HG02678 (cell line): ENCODE data around the gene CEMIP2.
"Not testable (repeated sequence)": the region's sequence is repeated elsewhere in the genome, so short reads cannot be mapped to it uniquely, and the experiment has no call there.

ENCODE experiments used
- ATAC-seq: cut with Tn5 transposase; IDR thresholded peaks from one replicate; pipeline ENCODE4 v1.9.1; 2021; ENCODE audit warnings: mild to moderate bottlenecking, moderate library complexity; ENCODE audit not compliant: unreplicated experiment

CEMIP2 gene, protein sequence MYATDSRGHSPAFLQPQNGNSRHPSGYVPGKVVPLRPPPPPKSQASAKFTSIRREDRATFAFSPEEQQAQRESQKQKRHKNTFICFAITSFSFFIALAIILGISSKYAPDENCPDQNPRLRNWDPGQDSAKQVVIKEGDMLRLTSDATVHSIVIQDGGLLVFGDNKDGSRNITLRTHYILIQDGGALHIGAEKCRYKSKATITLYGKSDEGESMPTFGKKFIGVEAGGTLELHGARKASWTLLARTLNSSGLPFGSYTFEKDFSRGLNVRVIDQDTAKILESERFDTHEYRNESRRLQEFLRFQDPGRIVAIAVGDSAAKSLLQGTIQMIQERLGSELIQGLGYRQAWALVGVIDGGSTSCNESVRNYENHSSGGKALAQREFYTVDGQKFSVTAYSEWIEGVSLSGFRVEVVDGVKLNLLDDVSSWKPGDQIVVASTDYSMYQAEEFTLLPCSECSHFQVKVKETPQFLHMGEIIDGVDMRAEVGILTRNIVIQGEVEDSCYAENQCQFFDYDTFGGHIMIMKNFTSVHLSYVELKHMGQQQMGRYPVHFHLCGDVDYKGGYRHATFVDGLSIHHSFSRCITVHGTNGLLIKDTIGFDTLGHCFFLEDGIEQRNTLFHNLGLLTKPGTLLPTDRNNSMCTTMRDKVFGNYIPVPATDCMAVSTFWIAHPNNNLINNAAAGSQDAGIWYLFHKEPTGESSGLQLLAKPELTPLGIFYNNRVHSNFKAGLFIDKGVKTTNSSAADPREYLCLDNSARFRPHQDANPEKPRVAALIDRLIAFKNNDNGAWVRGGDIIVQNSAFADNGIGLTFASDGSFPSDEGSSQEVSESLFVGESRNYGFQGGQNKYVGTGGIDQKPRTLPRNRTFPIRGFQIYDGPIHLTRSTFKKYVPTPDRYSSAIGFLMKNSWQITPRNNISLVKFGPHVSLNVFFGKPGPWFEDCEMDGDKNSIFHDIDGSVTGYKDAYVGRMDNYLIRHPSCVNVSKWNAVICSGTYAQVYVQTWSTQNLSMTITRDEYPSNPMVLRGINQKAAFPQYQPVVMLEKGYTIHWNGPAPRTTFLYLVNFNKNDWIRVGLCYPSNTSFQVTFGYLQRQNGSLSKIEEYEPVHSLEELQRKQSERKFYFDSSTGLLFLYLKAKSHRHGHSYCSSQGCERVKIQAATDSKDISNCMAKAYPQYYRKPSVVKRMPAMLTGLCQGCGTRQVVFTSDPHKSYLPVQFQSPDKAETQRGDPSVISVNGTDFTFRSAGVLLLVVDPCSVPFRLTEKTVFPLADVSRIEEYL (N-terminal part only)

DNA sequence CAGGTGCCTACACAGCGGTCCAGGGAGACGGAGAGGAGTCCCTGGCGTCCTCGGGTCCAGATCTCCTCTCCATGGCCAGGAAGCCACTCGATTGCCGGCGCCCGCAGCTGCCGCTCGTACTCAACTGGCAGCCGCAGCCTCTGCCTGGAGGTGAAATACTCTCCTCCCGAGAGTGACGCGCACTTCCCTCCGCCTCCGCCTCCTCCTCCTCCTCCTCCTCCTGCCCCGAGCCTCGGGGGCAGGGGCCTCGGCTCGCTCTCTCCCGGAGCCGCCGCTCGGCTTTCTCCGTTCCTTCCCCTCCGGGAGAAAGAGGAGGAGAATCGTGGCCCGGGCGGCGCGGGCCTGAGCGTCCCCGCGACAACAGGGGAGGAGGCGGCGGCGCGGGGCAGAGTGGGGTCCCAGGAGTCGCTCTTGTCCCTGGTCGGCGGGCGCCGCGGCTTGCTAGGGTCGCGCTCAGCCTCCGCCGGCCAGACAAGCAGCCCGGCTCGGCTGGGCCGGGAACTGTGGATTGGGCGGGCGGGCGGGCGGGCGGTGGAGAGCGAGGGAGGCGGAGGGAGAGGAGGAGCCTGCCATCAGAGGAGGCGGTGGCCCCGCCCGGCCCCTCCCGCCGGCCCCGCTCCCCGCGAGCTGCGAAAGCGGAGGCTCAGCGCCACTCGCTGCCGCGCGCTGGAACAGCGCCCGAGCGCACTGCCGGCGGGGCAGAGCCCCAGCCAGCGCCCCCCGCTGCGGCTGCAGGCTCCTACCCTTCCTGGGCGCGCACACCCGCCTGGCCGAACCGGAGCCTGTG lies at the start of gene CEMIP2:
CEMIP2 (minus strand) TSS at position 126 of the 787 bp plus-strand sequence. CDS start 18,140 bp downstream, outside the sequence.
- peak; percentile 73 for ATAC-seq

DNA sequence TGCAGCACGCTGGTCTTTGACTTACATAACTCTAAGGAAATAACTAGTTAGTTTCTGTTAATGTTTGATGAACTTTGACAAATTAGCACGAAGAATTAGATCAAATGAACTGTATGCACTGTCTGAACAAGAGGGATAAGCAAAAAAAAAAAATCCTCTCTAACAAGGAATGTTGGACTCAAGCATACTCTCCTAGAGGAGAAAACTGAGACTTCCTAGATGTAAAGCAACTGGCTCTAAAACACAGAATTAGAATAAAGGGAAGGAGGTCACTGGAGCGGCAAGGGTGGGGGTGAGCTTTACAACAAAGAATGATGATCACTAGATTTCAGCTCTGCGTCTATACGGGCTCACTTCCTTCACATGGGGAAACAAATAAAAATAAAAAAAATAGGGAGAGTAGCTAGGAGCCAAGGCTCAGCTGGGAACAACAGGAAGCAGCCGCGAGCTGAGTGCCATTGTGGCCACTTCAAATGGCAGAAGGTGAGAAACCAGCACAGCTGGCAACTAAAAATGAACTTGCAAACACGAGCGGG lies 48.7 kb upstream of the CEMIP2 start:
- no peak for ATAC-seq

DNA sequence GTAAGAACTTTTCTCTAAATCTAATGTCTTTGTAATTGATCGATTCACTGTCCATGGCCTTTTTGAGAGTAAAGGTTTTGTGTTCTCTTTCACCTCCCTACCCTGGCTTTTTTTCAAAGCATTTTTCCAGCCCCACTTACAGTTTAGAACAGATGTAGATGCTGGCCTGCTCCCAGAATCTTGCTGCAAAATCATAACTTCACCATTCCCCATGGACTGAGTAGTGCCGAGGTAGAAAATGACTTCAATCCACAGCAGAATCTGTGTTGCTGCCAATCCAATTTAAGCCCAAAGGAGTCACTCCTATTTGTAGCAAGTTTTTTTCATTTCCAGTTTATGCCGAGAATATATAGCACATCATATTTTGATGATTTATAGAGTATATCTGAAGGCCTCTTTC lies 46.5 kb upstream of the CEMIP2 start:
- ATAC-seq: no peak

DNA sequence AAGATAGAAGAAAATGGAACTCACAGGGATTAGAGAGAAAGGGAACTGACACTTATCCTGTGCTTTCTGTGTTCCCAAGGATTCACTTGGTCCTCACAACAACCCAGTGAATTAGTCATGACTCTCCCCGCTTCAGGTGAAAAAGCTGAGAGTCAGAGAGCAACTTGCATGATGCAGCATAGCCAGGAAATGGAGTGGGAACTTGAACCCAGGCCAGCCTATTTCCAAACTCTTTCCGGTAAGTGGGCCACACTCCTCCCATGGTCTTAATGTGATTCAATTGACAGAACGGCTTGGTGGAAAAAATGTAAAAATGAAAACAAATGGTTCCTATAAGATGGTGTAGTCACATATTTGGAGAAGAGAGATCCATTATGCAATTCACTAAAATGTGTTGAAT lies 45.9 kb upstream of the CEMIP2 start:
- ATAC-seq: no peak

DNA sequence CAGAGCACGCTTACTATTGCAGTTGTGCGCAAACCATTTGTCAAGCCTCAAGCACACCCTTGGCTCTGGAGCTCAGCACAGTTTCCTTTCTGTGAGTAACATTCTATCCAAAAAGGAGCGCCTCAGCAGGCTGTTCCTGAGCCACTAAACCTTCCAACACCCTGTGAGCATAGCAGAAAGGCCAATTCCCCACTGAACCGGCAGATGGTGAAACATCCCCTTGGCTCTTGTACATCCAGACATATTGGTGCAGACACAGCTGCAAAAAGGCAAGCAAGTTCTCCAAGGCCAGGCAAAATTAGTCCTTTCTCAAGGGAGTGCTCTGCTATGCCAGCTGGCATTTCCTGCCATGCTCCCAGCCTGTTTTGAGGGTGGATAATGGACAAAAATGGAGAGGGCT lies 44.1 kb upstream of the CEMIP2 start:
- ATAC-seq: no peak

DNA sequence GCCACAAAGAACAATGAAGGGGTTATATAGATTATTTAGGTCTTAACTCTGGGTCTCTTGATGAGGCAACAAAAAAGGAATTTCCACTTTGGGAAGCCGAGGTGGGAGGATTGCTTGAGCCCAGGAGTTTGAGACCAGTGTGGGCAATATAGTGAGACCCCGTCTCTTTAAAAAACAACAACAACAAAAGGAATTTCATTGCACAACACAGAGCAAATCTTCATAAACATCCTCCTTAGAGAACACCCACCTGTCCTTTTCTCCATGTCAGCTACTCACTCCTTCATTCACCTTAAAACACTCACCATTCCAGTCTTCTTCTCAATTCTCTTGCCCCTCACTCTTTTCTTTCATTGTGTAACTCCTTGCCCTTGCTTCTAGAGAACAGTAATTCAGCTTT lies 39.8 kb upstream of the CEMIP2 start:
- no peak for ATAC-seq

DNA sequence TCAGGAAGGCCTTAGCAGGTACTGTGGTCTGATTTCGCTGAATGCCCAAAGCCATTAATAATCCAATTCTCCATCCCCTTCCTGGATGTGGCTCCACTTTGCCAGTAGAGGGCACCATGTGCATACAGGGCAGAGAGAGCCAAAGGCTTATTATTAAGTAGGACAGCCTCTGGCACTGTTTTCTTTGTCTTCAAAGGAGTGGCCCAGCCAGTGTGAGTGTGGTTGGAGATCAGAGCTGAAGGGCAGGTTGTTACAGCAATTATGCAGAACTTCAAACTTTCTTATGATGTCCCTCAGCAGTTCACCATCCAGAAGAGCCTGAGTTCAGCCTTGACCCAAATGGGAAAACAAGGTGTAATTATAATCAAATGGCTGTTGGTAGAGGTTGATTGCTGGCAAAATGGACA lies 38.6 kb upstream of the CEMIP2 start:
- ATAC-seq: peak; percentile 94

DNA sequence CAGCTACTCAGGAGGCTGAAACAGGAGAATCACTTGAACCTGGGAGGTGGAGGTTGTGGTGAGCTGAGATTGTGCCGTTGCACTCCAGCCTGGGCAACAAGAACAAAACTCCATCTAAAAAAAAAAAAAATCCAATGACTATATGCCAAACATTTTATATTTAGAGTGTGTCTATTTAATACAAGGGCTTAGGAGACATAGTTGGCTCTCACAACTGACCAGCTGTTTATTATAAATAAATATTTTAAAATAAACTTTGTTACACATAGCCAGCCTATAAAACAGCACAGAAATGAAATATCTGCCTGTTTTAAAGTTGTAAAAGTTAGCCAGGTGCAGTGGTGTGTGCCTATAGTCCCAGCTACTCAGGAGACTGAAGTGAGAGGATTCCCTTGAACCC lies 36.8 kb upstream of the CEMIP2 start:
- ATAC-seq: not testable (repeated sequence)

DNA sequence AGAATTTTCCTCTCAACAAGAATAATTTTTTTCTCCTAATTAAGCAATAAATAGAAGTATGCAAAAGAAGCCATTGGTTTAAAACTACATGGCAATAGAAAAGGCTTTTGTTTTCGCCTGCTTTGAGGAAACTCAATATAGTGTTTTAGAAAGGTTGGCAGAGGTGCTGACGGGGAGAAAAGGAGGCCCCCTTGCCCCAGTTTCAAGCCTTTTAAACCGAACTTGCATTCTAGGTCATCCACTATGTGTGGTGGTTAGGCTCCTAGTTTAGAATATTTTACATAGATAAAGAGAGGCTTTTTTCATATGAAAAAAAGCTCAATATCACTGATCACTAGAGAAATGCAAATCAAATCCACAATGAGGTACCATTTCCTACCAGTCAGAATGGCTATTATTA lies 33.5 kb upstream of the CEMIP2 start:
- ATAC-seq: no peak

DNA sequence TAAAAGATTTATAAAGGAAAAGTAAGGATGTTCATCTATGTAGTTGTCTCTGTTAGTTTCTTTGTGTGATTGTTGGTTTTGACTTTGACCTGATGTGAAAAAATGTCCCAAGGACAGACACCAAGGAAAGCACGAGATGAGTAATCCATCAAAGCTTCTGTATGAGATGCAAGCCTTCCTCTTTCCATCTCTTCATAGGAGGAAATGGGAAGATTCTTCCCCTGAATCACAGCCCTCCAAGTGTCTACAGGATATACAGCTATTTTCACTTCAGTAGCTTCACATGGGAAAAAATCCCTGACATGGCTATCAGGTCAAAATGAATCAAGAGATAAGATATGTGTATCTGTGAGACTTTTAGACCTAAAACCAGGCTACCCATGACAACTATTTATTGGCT lies 29.0 kb upstream of the CEMIP2 start:
- no peak for ATAC-seq

DNA sequence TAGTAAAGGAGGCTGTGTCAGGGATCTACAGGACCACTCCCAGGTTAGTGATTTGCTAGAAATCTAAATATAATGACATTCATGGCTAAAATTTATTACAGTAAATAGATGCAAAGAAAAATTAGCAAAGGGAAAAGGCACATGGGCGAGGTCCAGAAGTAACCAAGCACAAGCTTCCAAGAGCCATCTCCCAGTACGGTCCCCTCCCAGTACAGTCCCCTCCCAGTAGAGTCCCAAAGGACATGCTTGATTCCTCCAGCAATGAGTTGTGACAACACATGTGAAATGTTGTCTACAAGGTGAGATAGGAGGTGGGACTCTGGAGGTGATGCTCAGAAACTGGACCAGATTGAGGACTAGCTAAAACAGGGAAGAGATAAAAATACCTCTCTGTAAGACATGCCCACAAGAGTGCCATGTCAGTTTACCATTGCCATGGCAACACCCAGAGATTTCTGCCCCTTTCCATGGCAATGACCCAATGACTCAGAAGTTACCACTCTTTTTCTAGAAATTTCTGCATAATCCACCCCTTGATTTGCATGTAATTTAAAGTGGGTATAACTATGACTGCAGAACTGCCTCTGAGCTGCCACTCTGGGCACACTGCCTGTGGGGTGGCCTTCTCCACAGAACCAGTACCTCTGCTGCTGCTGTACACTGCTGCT lies 27.9 kb upstream of the CEMIP2 start:
- ATAC-seq: no peak

DNA sequence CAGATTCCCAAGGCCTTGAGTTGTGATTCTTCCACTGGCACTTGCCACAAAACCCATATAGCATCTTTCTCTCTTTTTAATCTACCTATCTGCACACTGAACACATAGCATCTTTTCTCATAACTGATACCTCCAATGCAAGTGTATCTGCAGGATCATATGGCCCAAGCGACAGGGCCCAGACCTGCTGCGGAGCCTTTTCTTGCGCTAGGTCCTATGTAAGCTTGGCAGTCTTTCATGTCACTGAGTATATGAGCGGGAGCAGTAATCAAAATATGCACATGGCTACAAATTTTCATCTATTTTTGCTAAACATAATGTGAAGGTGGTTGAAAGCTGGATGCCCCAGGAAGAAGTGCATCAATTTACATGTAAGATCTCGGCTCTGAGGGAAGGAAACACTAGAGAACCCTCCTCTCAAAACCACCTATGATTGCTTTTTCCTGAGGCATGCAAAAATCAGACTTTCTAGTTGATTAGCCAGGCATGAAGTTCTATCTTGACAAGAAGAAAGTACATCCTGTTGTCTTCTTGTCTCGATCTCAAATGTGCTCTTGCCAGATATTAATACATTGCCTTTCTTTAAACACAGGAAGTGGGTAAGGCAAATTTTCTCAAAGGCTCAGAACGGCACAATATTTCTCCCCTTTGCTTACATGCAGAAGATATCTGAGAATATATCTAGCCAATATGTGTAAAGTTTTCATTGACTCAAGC lies 26.9 kb upstream of the CEMIP2 start:
- ATAC-seq: peak; percentile 85

DNA sequence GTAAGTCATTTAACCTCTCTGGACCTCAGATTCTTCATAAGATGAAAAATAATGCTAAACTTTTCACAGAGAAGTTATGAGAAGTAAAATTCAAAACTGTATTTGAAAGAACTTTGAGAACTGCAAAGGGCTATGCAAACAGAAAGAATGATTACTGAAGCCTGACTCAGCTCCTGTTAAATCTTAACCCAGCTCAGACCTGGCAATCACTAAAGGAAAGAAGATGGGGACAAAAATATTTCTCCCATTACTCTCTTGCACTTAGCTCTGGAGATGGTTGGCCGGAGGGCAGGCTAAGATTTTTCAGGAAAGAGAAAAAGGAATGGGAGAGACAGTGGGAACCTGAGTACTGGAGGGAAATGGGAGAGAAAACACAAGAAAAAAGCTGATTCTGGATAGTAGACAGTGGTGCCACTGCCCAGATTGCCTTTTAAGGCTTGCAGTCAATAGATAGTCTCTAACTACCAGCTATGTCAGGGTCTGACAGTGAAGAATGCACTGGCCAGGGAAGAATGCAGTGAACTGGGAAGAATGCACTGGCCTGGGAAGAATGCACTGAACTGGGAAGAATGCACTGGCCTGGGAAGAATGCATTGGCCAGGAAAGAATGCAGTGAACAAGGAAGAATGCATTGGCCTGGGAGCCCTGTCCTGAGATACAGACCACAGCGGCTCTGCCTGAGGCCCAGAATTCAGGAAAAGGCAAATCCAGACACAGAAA lies 25.2 kb upstream of the CEMIP2 start:
- ATAC-seq: peak; percentile 39

DNA sequence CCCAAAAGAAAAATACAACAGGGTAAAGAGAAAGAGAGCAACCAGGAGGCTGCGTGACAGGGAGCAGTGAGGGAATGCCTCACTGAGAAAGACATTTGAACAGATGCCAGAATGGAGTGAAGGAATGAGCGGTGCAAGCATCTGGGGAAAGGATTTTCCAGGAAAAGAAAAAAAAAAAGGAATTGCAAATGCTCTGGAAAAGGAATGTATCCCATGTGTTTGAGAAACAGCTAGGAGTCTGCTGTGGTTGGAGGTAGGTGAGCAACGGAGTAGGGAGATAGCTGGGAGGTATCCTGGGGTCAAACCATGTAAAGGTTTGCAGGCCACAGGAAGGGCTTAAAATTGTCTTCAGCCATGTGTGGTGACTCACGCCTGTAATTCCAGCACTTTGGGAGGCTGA lies 23.6 kb upstream of the CEMIP2 start:
- no peak for ATAC-seq

DNA sequence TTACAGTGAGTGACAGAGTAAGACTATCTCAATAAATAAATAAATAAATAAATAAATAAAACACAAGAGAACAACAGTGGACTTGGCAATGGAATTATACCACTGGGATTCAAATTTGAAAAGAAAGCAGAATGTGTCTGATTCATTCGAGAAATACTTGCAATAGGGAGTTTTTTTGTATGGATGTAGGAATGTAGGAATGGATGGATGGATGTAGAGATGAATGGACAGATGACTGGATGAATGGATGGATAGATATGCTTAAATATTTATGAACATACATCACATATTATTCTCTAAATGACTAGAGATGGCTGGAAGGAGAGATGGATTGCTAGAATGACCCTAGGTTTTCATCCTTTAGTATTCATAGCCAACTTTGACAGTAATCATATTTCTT lies 22.0 kb upstream of the CEMIP2 start:
- ATAC-seq: no peak

DNA sequence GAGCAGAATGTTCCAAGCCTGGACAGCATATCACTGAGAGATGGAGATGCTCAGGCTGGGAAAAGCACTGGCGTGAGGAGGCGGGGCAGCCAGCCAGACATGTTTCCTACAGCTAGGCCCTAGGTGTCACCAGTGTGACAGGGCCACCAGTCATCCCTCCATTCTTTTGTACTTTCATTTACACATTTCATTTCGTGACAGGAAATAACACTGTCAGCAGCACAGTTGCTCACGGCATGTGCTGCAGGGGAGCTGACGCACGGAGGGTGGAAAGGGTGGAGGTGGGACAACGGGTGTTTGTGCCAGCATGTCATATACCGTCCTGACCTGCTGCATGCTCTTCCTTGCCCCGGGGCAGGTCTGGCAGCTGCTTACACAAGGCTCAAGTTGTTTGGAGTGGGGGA lies 14.8 kb upstream of the CEMIP2 start:
- ATAC-seq: peak; percentile 88

DNA sequence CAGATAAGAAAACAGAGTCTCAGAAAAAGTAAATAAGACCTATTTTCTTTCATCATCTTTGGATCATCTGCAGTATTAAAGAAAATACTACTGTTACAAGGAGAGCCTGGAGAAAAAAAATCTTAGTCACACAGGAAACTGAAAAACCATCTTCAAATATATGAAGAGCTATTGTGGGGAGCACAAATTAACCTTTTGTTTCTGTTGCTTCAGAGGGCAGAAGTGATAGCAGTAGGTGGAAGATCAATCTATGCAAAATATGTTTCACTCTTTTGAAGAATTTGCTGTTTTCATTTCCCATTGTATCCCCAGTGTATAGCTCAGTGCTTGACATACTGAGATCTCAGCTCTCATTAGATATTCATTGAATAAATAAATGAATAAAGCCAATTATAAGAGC lies 13.1 kb upstream of the CEMIP2 start:
- ATAC-seq: peak; percentile 68

DNA sequence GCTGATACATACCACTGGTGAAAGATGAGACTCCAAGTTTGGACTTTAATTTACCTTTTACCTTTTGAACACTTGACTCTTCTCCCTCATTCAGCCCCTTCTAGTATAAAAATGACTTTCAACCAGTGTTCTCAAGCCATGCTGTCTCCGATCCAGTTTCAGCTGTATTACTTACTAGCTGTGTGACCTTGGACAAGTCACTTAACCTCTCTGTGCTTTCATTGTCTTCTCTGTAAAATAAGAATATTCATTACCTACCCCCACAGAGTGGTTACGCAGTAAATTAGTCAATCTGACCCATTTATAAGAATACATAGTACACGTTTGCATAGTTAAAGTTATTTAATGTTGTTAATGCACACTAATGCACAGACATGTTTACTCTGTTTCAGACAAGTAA lies 12.6 kb upstream of the CEMIP2 start:
- no peak for ATAC-seq
